ENCODE data around the gene HOXC11.

HOXC11 gene

GRCh38 chr12:53939141-53940108, 33.5 kb upstream of the HOXC11 start:
- no peak for DNase-seq (ENCODE audit: extremely low read depth, low read depth)
- H3K4me3 ChIP-seq (replicated peaks; ENCODE audit: low read depth, low read length): no peak overlapping the region
- no peak for TF ChIP-seq CTCF (IDR thresholded peaks at IDR 0.05; ENCODE audit: low read depth, low read length, missing control alignments)

GRCh38 chr12:53940443-53941014, 32.4 kb upstream of the HOXC11 start:
- no peak for DNase-seq (ENCODE audit: extremely low read depth, low read depth)
- TF ChIP-seq CTCF (IDR thresholded peaks at IDR 0.05; ENCODE audit: low read depth, low read length, missing control alignments): no peak
- H3K4me3 ChIP-seq (replicated peaks; ENCODE audit: low read depth, low read length): no peak overlapping the region

- TF ChIP-seq CTCF (IDR thresholded peaks at IDR 0.05; ENCODE audit: low read depth, low read length, missing control alignments): no peak
- no peak for DNase-seq (ENCODE audit: extremely low read depth, low read depth)
- no peak overlapping the region for H3K4me3 ChIP-seq (replicated peaks; ENCODE audit: low read depth, low read length)
These were observed 31.7 kb upstream of the HOXC11 start for GRCh38 chr12:53941187-53941586.

- no peak for DNase-seq (ENCODE audit: extremely low read depth, low read depth)
- H3K4me3 ChIP-seq (replicated peaks; ENCODE audit: low read depth, low read length): no peak overlapping the region
- no peak for TF ChIP-seq CTCF (IDR thresholded peaks at IDR 0.05; ENCODE audit: low read depth, low read length, missing control alignments)
These were observed 31.2 kb upstream of the HOXC11 start for GRCh38 chr12:53941750-53942149.

- H3K4me3 ChIP-seq (replicated peaks; ENCODE audit: low read depth, low read length): no peak overlapping the region
- DNase-seq (ENCODE audit: extremely low read depth, low read depth): no peak
- TF ChIP-seq CTCF (IDR thresholded peaks at IDR 0.05; ENCODE audit: low read depth, low read length, missing control alignments): no peak
These were observed 30.4 kb upstream of the HOXC11 start for GRCh38 chr12:53942467-53942997.

GRCh38 chr12:53944209-53944608, 28.7 kb upstream of the HOXC11 start:
- no peak for DNase-seq (ENCODE audit: extremely low read depth, low read depth)
- no peak for TF ChIP-seq CTCF (IDR thresholded peaks at IDR 0.05; ENCODE audit: low read depth, low read length, missing control alignments)

More at GRCh38 chr12:53944209-53944608, 28.7 kb upstream of the HOXC11 start:
- no peak overlapping the region for H3K4me3 ChIP-seq (replicated peaks; ENCODE audit: low read depth, low read length)
